ENCODE data around the gene PHB1.

- no peak for TF ChIP-seq CTCF (IDR thresholded peaks at IDR 0.05; ENCODE audit: low read length)
- no peak for TF ChIP-seq EZH2 (IDR thresholded peaks at IDR 0.05; ENCODE audit: borderline replicate concordance, low read length)
Measured at GRCh38 chr17:49382556-49382955, 32.1 kb downstream of the PHB1 start.
